ENCODE data around the gene ZMYND8. TPM values are rescaled to one million over a fixed set of nuclear protein-coding genes. Genes with fewer than 3 reads are reported as not detected.

Gene ZMYND8
- total and polyA plus RNA-seq, 5 experiments from 2014 or later, result 8.9 to 67.8 (median 20.4) TPM

Small RNAs within 50 kb of the gene (microRNA-seq; reads per million reads assigned to microRNA genes)
- not detected for gene MIR3616 (ENCODE audit: borderline microRNAs expressed)

Other genes starting within 250 kb of the ZMYND8 start
- gene NCOA3, start 145.2 kb upstream of the ZMYND8 start, total RNA-seq, result 100 to 1,000 TPM in 1 of 2 experiments, 10 to 100 TPM in 1; 92.0 to 106 TPM
- gene NCOA3, start 145.2 kb upstream of the ZMYND8 start, polyA plus RNA-seq, result 10 to 100 TPM; 18.4 to 27.8 (median 20.1) TPM

Measured in naive thymus-derived CD8-positive, alpha-beta T cell (primary cell).